ENCODE results near the gene SASH1. TPM values are rescaled to one million over a fixed set of nuclear protein-coding genes. Genes with fewer than 3 reads are reported as not detected.

SASH1 gene
- total RNA-seq, 1 experiment from 2014 or later: 6.6 TPM

DNA sequence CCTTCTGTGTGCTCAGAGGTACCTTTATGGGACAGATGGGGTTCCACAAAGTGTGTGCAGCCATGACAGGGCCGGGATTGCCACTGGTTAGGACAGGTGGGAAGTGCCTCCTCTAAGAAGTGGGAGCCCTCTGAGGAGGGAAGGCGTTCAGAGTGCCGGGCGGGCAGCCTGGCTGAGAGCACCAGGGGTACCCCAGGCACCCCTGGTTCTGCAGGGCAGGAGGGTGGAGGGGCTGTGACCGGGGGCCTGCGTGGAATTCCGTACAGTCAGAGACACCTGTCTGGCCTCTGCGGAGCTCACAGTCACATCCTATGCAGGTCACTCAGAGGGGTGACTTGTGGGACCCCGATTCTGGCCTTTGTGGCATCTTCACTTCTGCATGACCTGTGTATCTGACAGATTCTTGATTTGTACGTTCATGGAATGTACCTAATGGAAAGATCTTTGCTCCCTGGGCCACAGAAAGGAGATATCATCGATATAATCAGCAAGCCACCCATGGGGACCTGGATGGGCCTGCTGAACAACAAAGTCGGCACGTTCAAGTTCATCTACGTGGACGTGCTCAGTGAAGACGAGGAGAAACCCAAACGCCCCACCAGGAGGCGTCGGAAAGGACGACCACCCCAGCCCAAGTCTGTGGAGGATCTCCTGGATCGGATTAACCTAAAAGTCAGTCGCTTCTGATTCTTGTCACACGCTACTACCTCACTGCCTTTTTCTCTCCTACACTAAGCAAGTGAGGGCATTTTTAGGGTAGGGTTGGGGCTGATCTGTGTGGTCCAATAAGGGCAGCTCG, 190.9 kb downstream of the SASH1 start:
- no TSS peak for BruUV-seq (replicated peaks)
- Histone ChIP-seq H3K4me1 (ENCODE audit: control insufficient read depth, insufficient read depth, low read length) (no peaks in the 10 kb centered on the region), H3K27ac (ENCODE audit: low read length) (no peak overlapping the region), H3K4me3 (ENCODE audit: low read depth in 2 of 2, low read length in 2 of 2) (no peak overlapping the region), H3K9me3 (ENCODE audit: control insufficient read depth, insufficient read depth, low read depth, low read length) (no peaks in the 10 kb centered on the region), H3K36me3 (ENCODE audit: control insufficient read depth, insufficient read depth, low read length) (no peaks in the 10 kb centered on the region), H3K27me3 (ENCODE audit: control insufficient read depth, insufficient read depth, low read length) (no peaks in the 10 kb centered on the region)
- DNase-seq (ENCODE audit: low read depth, low spot score) (no peak), ATAC-seq (no peak)
- CTCF ChIA-PET: no interaction called here
- in situ Hi-C loops (cut with HindIII; ENCODE audit: low pct_unique_long_range_greater_than_20kb, low sequenced_read_pairs) (no loop called here), intact Hi-C loops (cut with micrococcal nuclease; ENCODE audit: unreplicated experiment) (no loop called here)
- TF ChIP-seq TCF7L2 (IDR thresholded peaks at IDR 0.05; ENCODE audit: low read depth, low read length) (no peak), SIN3A (IDR thresholded peaks at IDR 0.05; ENCODE audit: borderline replicate concordance, insufficient read depth, low read depth, low read length) (no peak), POLR2AphosphoS5 (IDR thresholded peaks at IDR 0.05; ENCODE audit: low read depth, low read length) (no peak), CTCF (IDR thresholded peaks at IDR 0.05) (no peak)
- TF ChIP-seq, protein P1, sequence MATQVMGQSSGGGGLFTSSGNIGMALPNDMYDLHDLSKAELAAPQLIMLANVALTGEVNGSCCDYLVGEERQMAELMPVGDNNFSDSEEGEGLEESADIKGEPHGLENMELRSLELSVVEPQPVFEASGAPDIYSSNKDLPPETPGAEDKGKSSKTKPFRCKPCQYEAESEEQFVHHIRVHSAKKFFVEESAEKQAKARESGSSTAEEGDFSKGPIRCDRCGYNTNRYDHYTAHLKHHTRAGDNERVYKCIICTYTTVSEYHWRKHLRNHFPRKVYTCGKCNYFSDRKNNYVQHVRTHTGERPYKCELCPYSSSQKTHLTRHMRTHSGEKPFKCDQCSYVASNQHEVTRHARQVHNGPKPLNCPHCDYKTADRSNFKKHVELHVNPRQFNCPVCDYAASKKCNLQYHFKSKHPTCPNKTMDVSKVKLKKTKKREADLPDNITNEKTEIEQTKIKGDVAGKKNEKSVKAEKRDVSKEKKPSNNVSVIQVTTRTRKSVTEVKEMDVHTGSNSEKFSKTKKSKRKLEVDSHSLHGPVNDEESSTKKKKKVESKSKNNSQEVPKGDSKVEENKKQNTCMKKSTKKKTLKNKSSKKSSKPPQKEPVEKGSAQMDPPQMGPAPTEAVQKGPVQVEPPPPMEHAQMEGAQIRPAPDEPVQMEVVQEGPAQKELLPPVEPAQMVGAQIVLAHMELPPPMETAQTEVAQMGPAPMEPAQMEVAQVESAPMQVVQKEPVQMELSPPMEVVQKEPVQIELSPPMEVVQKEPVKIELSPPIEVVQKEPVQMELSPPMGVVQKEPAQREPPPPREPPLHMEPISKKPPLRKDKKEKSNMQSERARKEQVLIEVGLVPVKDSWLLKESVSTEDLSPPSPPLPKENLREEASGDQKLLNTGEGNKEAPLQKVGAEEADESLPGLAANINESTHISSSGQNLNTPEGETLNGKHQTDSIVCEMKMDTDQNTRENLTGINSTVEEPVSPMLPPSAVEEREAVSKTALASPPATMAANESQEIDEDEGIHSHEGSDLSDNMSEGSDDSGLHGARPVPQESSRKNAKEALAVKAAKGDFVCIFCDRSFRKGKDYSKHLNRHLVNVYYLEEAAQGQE (IDR thresholded peaks at IDR 0.05; ENCODE audit: insufficient read depth in 1 of 2, low read depth in 2 of 2, low read length in 1 of 2): no peak
- POLR2A ChIA-PET: no interaction called here

DNA sequence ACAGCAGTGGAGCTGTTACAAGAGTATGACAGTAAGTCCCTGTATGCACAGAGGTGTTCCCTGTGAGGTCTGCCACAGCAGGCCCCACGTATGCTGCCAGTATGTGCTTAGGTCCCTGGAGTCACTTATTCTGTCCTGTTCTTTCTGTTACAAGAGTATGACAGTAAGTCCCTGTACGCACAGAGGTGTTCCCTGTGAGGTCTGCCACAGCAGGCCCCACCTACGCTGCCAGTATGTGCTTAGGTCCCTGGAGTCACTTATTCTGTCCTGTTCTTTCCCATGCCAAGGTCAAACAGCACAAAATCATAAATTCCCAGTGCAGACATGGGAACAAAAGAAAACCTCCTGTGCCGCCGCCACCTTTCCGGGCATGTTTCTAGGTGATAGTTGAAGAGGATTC, 192.2 kb downstream of the SASH1 start:
- CTCF ChIA-PET: no interaction called here
- Histone ChIP-seq H3K4me1 (ENCODE audit: control insufficient read depth, insufficient read depth, low read length) (no peaks in the 10 kb centered on the region), H3K27me3 (ENCODE audit: control insufficient read depth, insufficient read depth, low read length) (no peaks in the 10 kb centered on the region), H3K4me3 (ENCODE audit: low read depth in 2 of 2, low read length in 2 of 2) (no peak overlapping the region), H3K9me3 (ENCODE audit: control insufficient read depth, insufficient read depth, low read depth, low read length) (no peaks in the 10 kb centered on the region), H3K36me3 (ENCODE audit: control insufficient read depth, insufficient read depth, low read length) (no peaks in the 10 kb centered on the region), H3K27ac (ENCODE audit: low read length) (no peak overlapping the region)
- DNase-seq (ENCODE audit: low read depth, low spot score) (no peak), ATAC-seq (no peak)
- POLR2A ChIA-PET: no interaction called here
- no TSS peak for BruUV-seq (replicated peaks)
- in situ Hi-C loops (cut with HindIII; ENCODE audit: low pct_unique_long_range_greater_than_20kb, low sequenced_read_pairs): no loop called here
- no peak for TF ChIP-seq TCF7L2 (IDR thresholded peaks at IDR 0.05; ENCODE audit: low read depth, low read length)
- no peak for TF ChIP-seq POLR2AphosphoS5 (IDR thresholded peaks at IDR 0.05; ENCODE audit: low read depth, low read length)
- TF ChIP-seq, protein P1 (IDR thresholded peaks at IDR 0.05; ENCODE audit: insufficient read depth in 1 of 2, low read depth in 2 of 2, low read length in 1 of 2): no peak
- TF ChIP-seq CTCF (IDR thresholded peaks at IDR 0.05): no peak
- TF ChIP-seq SIN3A (IDR thresholded peaks at IDR 0.05; ENCODE audit: borderline replicate concordance, insufficient read depth, low read depth, low read length): no peak
- intact Hi-C loops (cut with micrococcal nuclease; ENCODE audit: unreplicated experiment): no loop called here
